NT2/D1 (cell line): ENCODE results near the gene PXMP4.

Source experiments
- DNase-seq: peaks from one replicate; pipeline ENCODE4 v3.0.0-alpha.2; 2011; ENCODE audit warnings: low read depth, low spot score
- H3K27me3 ChIP-seq: 2 replicates; pipeline ENCODE4 v1.6.0; 2011; ENCODE audit warnings: mild to moderate bottlenecking; ENCODE audit not compliant: insufficient read length, insufficient read depth
- H3K36me3 ChIP-seq: 2 replicates; pipeline ENCODE4 v1.6.1; 2011; ENCODE audit warnings: mild to moderate bottlenecking, low read length, mixed read lengths; ENCODE audit not compliant: insufficient read depth, insufficient read length
- H3K4me1 ChIP-seq: 2 replicates; pipeline ENCODE4 v1.5.1; 2011; ENCODE audit not compliant: insufficient read depth, insufficient read length
- H3K4me3 ChIP-seq: 2 replicates; pipeline ENCODE4 v1.5.1; 2011; ENCODE audit warnings: low read depth; ENCODE audit not compliant: insufficient read length
- H3K9ac ChIP-seq: 2 replicates; pipeline ENCODE4 v1.6.0; 2011; ENCODE audit warnings: low read depth; ENCODE audit not compliant: insufficient read length
- H3K9me3 ChIP-seq: 2 replicates; pipeline ENCODE4 v1.5.1; 2011; ENCODE audit warnings: mild to moderate bottlenecking, low read length; ENCODE audit not compliant: insufficient read depth
- SUZ12 ChIP-seq: IDR thresholded peaks from 2 replicates; pipeline ENCODE4 v1.6.1; 2011; ENCODE audit not compliant: insufficient read length, insufficient read depth; ENCODE audit errors: extremely low read depth
- YY1 ChIP-seq: IDR thresholded peaks from 2 replicates; pipeline ENCODE4 v1.6.1; 2011; ENCODE audit not compliant: insufficient read length, insufficient read depth
- ZNF274 ChIP-seq: IDR thresholded peaks from 2 replicates; pipeline ENCODE4 v1.6.1; 2011; ENCODE audit warnings: mild to moderate bottlenecking, low read depth, low read length

Gene PXMP4

GRCh38 chr20:33732166-33732970, 12.3 kb upstream of the PXMP4 start:
- H3K36me3 ChIP-seq, result no peaks in the 10 kb centered on the region
- DNase-seq, result peak; percentile 13
- peak overlapping the region; percentile 80 for H3K4me3 ChIP-seq
- H3K9me3 ChIP-seq, result peaks cover 19% of the 10 kb centered on the region
- H3K4me1 ChIP-seq, result no peaks in the 10 kb centered on the region
- TF ChIP-seq ZNF274 (no peak), YY1 (no peak), SUZ12 (no peak)
- peak overlapping the region; percentile 92 for H3K9ac ChIP-seq
- no peaks in the 10 kb centered on the region for H3K27me3 ChIP-seq

DNA sequence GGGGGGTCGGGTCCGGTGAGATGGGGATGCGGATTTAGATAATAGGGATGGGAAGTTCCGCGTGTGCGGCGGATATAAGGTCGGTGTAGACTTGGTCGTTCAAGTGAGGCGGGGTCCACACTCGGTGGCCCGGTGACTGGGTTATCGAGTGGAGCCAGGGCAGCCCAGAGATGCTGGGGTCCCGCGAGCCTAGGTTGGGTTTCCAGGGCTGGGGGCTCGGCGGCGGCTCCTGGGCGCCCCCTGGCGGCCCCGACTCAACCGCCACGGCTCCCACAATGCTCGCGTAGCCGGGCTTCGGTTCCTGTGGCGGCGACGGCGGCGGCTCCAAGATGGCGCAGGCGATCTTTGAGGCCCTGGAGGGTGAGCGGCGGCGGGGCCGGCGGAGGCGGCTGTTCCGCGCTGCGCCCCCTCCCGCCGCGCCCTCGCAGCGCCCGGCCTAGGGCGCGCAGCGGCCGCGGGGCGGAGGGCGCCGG, 11.6 kb upstream of the PXMP4 start, which contains the start of gene ZNF341:
TSS of gene ZNF341 (plus strand) at position 304 of the 473 bp plus-strand sequence. CDS start at position 330, 26 bp downstream.
- Histone ChIP-seq H3K9ac (peak within 1 kb of the TSS; percentile 92), H3K9me3 (peaks cover 13% of the 10 kb centered on the region), H3K36me3 (no peaks in the 10 kb centered on the region), H3K27me3 (no peaks in the 10 kb centered on the region), H3K4me3 (peak within 1 kb of the TSS; percentile 80), H3K4me1 (no peaks in the 10 kb centered on the region)
- DNase-seq, result peak; percentile 81
- no peak for TF ChIP-seq SUZ12
- no peak for TF ChIP-seq ZNF274
- TF ChIP-seq YY1, result peak; percentile 64

GRCh38 chr20:33730946-33731692, 11.0 kb upstream of the PXMP4 start:
- no peak for TF ChIP-seq SUZ12
- no peak for TF ChIP-seq YY1
- TF ChIP-seq ZNF274, result no peak
- Histone ChIP-seq H3K9ac (peak overlapping the region; percentile 79), H3K4me1 (no peaks in the 10 kb centered on the region), H3K27me3 (no peaks in the 10 kb centered on the region), H3K36me3 (no peaks in the 10 kb centered on the region), H3K4me3 (peak overlapping the region; percentile 17), H3K9me3 (peaks cover 7% of the 10 kb centered on the region)
- no peak for DNase-seq

- no peak for TF ChIP-seq ZNF274
- TF ChIP-seq YY1, result no peak
- no peak for TF ChIP-seq SUZ12
- H3K4me3 ChIP-seq, result no peak overlapping the region
- no peaks in the 10 kb centered on the region for H3K4me1 ChIP-seq
- DNase-seq, result no peak
- H3K27me3 ChIP-seq, result no peaks in the 10 kb centered on the region
- H3K9me3 ChIP-seq, result no peaks in the 10 kb centered on the region
- no peak overlapping the region for H3K9ac ChIP-seq
- H3K36me3 ChIP-seq, result no peaks in the 10 kb centered on the region
Measured at GRCh38 chr20:33729101-33729500, 9.0 kb upstream of the PXMP4 start.

- no peak overlapping the region for H3K4me3 ChIP-seq
- no peaks in the 10 kb centered on the region for H3K4me1 ChIP-seq
- no peak for TF ChIP-seq ZNF274
- TF ChIP-seq SUZ12, result no peak
- TF ChIP-seq YY1, result no peak
- no peak overlapping the region for H3K9ac ChIP-seq
- no peak for DNase-seq
- H3K27me3 ChIP-seq, result no peaks in the 10 kb centered on the region
- no peaks in the 10 kb centered on the region for H3K36me3 ChIP-seq
- H3K9me3 ChIP-seq, result no peaks in the 10 kb centered on the region
Measured at GRCh38 chr20:33728463-33728862, 8.4 kb upstream of the PXMP4 start.

DNA sequence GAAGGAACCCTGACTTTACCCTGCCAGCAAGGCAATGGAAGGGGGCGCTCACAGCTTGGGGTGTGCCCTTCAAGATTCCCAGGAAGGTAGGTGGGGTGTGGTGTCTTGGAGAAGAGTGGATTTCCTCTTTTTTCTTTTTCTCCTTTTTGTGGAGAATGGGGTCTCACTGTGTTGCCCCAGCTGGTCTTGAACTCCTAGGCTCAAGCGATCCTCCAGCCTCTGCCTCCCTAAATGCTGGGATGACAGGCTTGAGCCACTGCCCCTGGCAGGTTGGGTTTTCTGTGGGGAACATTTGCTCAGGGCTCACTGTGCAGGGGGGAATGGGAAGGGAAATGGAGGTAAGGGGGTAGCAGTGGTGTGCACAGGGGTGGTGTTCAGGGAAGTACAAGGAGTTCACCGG, 7.7 kb upstream of the PXMP4 start:
- Histone ChIP-seq H3K36me3 (no peaks in the 10 kb centered on the region), H3K9me3 (no peaks in the 10 kb centered on the region), H3K27me3 (no peaks in the 10 kb centered on the region), H3K4me3 (no peak overlapping the region), H3K4me1 (no peaks in the 10 kb centered on the region), H3K9ac (no peak overlapping the region)
- DNase-seq, result no peak
- TF ChIP-seq ZNF274, result no peak
- no peak for TF ChIP-seq YY1
- no peak for TF ChIP-seq SUZ12

GRCh38 chr20:33727115-33727479, 7.0 kb upstream of the PXMP4 start:
- DNase-seq, result no peak
- no peaks in the 10 kb centered on the region for H3K9me3 ChIP-seq
- TF ChIP-seq ZNF274 (no peak), YY1 (no peak), SUZ12 (no peak)
- H3K4me3 ChIP-seq, result no peak overlapping the region
- no peaks in the 10 kb centered on the region for H3K4me1 ChIP-seq
- H3K27me3 ChIP-seq, result no peaks in the 10 kb centered on the region
- no peaks in the 10 kb centered on the region for H3K36me3 ChIP-seq
- no peak overlapping the region for H3K9ac ChIP-seq
